ENCODE results near the gene ZC2HC1B. TPM values are rescaled to one million over a fixed set of nuclear protein-coding genes. Genes with fewer than 3 reads are reported as not detected.

ZC2HC1B gene
- total and polyA plus RNA-seq, 2 donors from 2014 or later, result not detected

GRCh38 chr6:143974089-143974488, 109.8 kb downstream of the ZC2HC1B start:
- no peak overlapping the region for H3K27ac ChIP-seq (ENCODE audit: low read depth in 2 of 2, low read length in 2 of 2)
- DNase-seq (no peak), FAIRE-seq (no peak)
- no peak for TF ChIP-seq CTCF (IDR thresholded peaks at IDR 0.05; ENCODE audit: borderline replicate concordance, extremely low read depth, insufficient read depth)
- no peak overlapping the region for H3K9ac ChIP-seq (ENCODE audit: low read length in 3 of 3)
- H3K27me3 ChIP-seq (ENCODE audit: control insufficient read depth, insufficient read depth, low read length), result no peaks in the 10 kb centered on the region
- no peaks in the 10 kb centered on the region for H3K9me3 ChIP-seq (ENCODE audit: control insufficient read depth in 2 of 3, insufficient read depth in 1 of 3, low read length in 3 of 3)
- no peak overlapping the region for H3K4me3 ChIP-seq (ENCODE audit: low read length in 3 of 3)
- intact Hi-C loops (cut with DNase I), result no loop called here
- H3K36me3 ChIP-seq (ENCODE audit: control insufficient read depth in 2 of 3, insufficient read depth in 3 of 3, low read length in 3 of 3), result no peaks in the 10 kb centered on the region
- peaks cover 0 to 8% (median 0%) of the 10 kb centered on the region in 3 donors for H3K4me1 ChIP-seq (ENCODE audit: control insufficient read depth in 2 of 3, insufficient read depth in 2 of 3, low read depth in 1 of 3, low read length in 3 of 3)

GRCh38 chr6:143976806-143977349, 112.6 kb downstream of the ZC2HC1B start:
- FAIRE-seq (no peak), DNase-seq (no peak)
- Histone ChIP-seq H3K9me3 (ENCODE audit: control insufficient read depth in 2 of 3, insufficient read depth in 1 of 3, low read length in 3 of 3) (no peaks in the 10 kb centered on the region), H3K36me3 (ENCODE audit: control insufficient read depth in 2 of 3, insufficient read depth in 3 of 3, low read length in 3 of 3) (no peaks in the 10 kb centered on the region), H3K9ac (ENCODE audit: low read length in 3 of 3) (no peak overlapping the region), H3K27ac (ENCODE audit: low read depth in 2 of 2, low read length in 2 of 2) (no peak overlapping the region), H3K4me3 (ENCODE audit: low read length in 3 of 3) (no peak overlapping the region), H3K4me1 (ENCODE audit: control insufficient read depth in 2 of 3, insufficient read depth in 2 of 3, low read depth in 1 of 3, low read length in 3 of 3) (peaks cover 0 to 7% (median 0%) of the 10 kb centered on the region in 3 donors), H3K27me3 (ENCODE audit: control insufficient read depth, insufficient read depth, low read length) (no peaks in the 10 kb centered on the region)
- TF ChIP-seq CTCF (IDR thresholded peaks at IDR 0.05; ENCODE audit: borderline replicate concordance, extremely low read depth, insufficient read depth), result no peak
- intact Hi-C loops (cut with DNase I), result no loop called here

GRCh38 chr6:143980921-143981320, 116.6 kb downstream of the ZC2HC1B start:
- Histone ChIP-seq H3K36me3 (ENCODE audit: control insufficient read depth in 2 of 3, insufficient read depth in 3 of 3, low read length in 3 of 3) (no peaks in the 10 kb centered on the region), H3K27ac (ENCODE audit: low read depth in 2 of 2, low read length in 2 of 2) (no peak overlapping the region), H3K27me3 (ENCODE audit: control insufficient read depth, insufficient read depth, low read length) (no peaks in the 10 kb centered on the region), H3K4me1 (ENCODE audit: control insufficient read depth in 2 of 3, insufficient read depth in 2 of 3, low read depth in 1 of 3, low read length in 3 of 3) (no peaks in the 10 kb centered on the region), H3K4me3 (ENCODE audit: low read length in 3 of 3) (no peak overlapping the region), H3K9me3 (ENCODE audit: control insufficient read depth in 2 of 3, insufficient read depth in 1 of 3, low read length in 3 of 3) (no peaks in the 10 kb centered on the region), H3K9ac (ENCODE audit: low read length in 3 of 3) (no peak overlapping the region)
- no peak for TF ChIP-seq CTCF (IDR thresholded peaks at IDR 0.05; ENCODE audit: borderline replicate concordance, extremely low read depth, insufficient read depth)
- intact Hi-C loops (cut with DNase I), result no loop called here
- DNase-seq (no peak), FAIRE-seq (no peak)

GRCh38 chr6:143982968-143983367, 118.7 kb downstream of the ZC2HC1B start:
- Histone ChIP-seq H3K27ac (ENCODE audit: low read depth in 2 of 2, low read length in 2 of 2) (no peak overlapping the region), H3K4me3 (ENCODE audit: low read length in 3 of 3) (no peak overlapping the region), H3K9me3 (ENCODE audit: control insufficient read depth in 2 of 3, insufficient read depth in 1 of 3, low read length in 3 of 3) (no peaks in the 10 kb centered on the region), H3K4me1 (ENCODE audit: control insufficient read depth in 2 of 3, insufficient read depth in 2 of 3, low read depth in 1 of 3, low read length in 3 of 3) (no peaks in the 10 kb centered on the region), H3K27me3 (ENCODE audit: control insufficient read depth, insufficient read depth, low read length) (no peaks in the 10 kb centered on the region), H3K9ac (ENCODE audit: low read length in 3 of 3) (no peak overlapping the region), H3K36me3 (ENCODE audit: control insufficient read depth in 2 of 3, insufficient read depth in 3 of 3, low read length in 3 of 3) (no peaks in the 10 kb centered on the region)
- no peak for DNase-seq
- TF ChIP-seq CTCF (IDR thresholded peaks at IDR 0.05; ENCODE audit: borderline replicate concordance, extremely low read depth, insufficient read depth), result no peak
- intact Hi-C loops (cut with DNase I), result no loop called here
- FAIRE-seq, result no peak
